WTC11 (cell line): ENCODE results near the gene CDC73. TPM values are rescaled to one million over a fixed set of nuclear protein-coding genes. Genes with fewer than 3 reads are reported as not detected.
A peak's percentile ranks its signal among the peaks of the same experiment; 100 is the strongest.

Source experiments
- EMX1 ChIP-seq: fragments of 250-450 bp; sonication (Bioruptor Pico); IDR thresholded peaks from 2 replicates; pipeline ENCODE4 v1.8.0; 2021; ENCODE audit warnings: mild to moderate bottlenecking
- FOXK1 ChIP-seq: sonication (generic); formaldehyde crosslinking; IDR thresholded peaks from 2 replicates; pipeline ENCODE4 v1.8.0; 2022; ENCODE audit warnings: mild to moderate bottlenecking, moderate library complexity, missing genetic modification reagents
- FOXP1 ChIP-seq: sonication (generic); formaldehyde crosslinking; IDR thresholded peaks from 2 replicates; pipeline ENCODE4 v1.8.0; 2022; ENCODE audit warnings: missing genetic modification reagents, mild to moderate bottlenecking, moderate library complexity, borderline replicate concordance
- GTF2I ChIP-seq: fragments of 250-450 bp; sonication (Bioruptor Pico); conservative IDR thresholded peaks from 2 replicates; pipeline ENCODE4 v1.4.0; 2021; ENCODE audit warnings: mild to moderate bottlenecking
- JUN ChIP-seq: sonication (generic); formaldehyde crosslinking; IDR thresholded peaks from 2 replicates; pipeline ENCODE4 v1.8.0; 2023; ENCODE audit warnings: mild to moderate bottlenecking, missing genetic modification reagents
- MYBL2 ChIP-seq: sonication (generic); formaldehyde crosslinking; IDR thresholded peaks from 2 replicates; pipeline ENCODE4 v1.8.1; 2023; ENCODE audit warnings: mild to moderate bottlenecking, moderate library complexity, missing genetic modification reagents
- NFATC4 ChIP-seq: fragments of 250-450 bp; sonication (Bioruptor Pico); IDR thresholded peaks from 2 replicates; pipeline ENCODE4 v1.9.0; 2021; ENCODE audit warnings: mild to moderate bottlenecking
- NFE2L1 ChIP-seq: sonication (generic); formaldehyde crosslinking; IDR thresholded peaks from 2 replicates; pipeline ENCODE4 v1.8.1; 2023; ENCODE audit warnings: missing genetic modification reagents
- RELA ChIP-seq: sonication (generic); formaldehyde crosslinking; IDR thresholded peaks from 2 replicates; pipeline ENCODE4 v1.8.1; 2022; ENCODE audit warnings: missing genetic modification reagents, mild to moderate bottlenecking, borderline replicate concordance
- SOX15 ChIP-seq: fragments of 250-450 bp; sonication (Bioruptor Pico); IDR thresholded peaks from 2 replicates; pipeline ENCODE4 v1.9.0; 2021; ENCODE audit warnings: mild to moderate bottlenecking
- SP1 ChIP-seq: sonication (generic); formaldehyde crosslinking; conservative IDR thresholded peaks from 2 replicates; pipeline ENCODE4 v1.8.1; 2022; ENCODE audit warnings: missing genetic modification reagents
- TCF7 ChIP-seq: sonication (generic); formaldehyde crosslinking; IDR thresholded peaks from 2 replicates; pipeline ENCODE4 v1.8.0; 2022; ENCODE audit warnings: mild to moderate bottlenecking, low read depth, missing genetic modification reagents, moderate library complexity
- TEAD4 ChIP-seq: sonication (generic); formaldehyde crosslinking; IDR thresholded peaks from 2 replicates; pipeline ENCODE4 v1.8.0; 2022; ENCODE audit warnings: mild to moderate bottlenecking, missing genetic modification reagents
- ZNF121 ChIP-seq: sonication (generic); formaldehyde crosslinking; IDR thresholded peaks from 2 replicates; pipeline ENCODE4 v1.8.0; 2023; ENCODE audit warnings: missing genetic modification reagents
- ZNF138 ChIP-seq: sonication (generic); formaldehyde crosslinking; conservative IDR thresholded peaks from 2 replicates; pipeline ENCODE4 v1.8.1; 2022; ENCODE audit warnings: mild to moderate bottlenecking, moderate library complexity, missing genetic modification reagents
- ZNF396 ChIP-seq: fragments of 250-450 bp; sonication (Bioruptor Pico); IDR thresholded peaks from 2 replicates; pipeline ENCODE4 v1.8.0; 2021; ENCODE audit warnings: mild to moderate bottlenecking, moderate library complexity, borderline replicate concordance
- ZNF416 ChIP-seq: fragments of 250-450 bp; sonication (Bioruptor Pico); IDR thresholded peaks from 2 replicates; pipeline ENCODE4 v1.9.0; 2021; ENCODE audit warnings: mild to moderate bottlenecking, inconsistent platforms
- ZNF423 ChIP-seq: fragments of 250-450 bp; sonication (Bioruptor Pico); IDR thresholded peaks from 2 replicates; pipeline ENCODE4 v2.1.2; 2022; ENCODE audit warnings: mild to moderate bottlenecking, moderate library complexity
- total RNA-seq: library from RNA; stranded (reverse); gene quantifications from 3 replicates; pipeline ENCODE4 v1.2.3, GENCODE V29; 2021
- TF ChIP-seq, protein P1 (sequence below): sonication (generic); formaldehyde crosslinking; IDR thresholded peaks from 2 replicates; pipeline ENCODE4 v1.8.1; 2023; ENCODE audit warnings: mild to moderate bottlenecking, missing genetic modification reagents, borderline replicate concordance
- TF ChIP-seq, protein P2 (sequence below): sonication (generic); formaldehyde crosslinking; IDR thresholded peaks from 2 replicates; pipeline ENCODE4 v1.8.1; 2022; ENCODE audit warnings: low read depth, missing genetic modification reagents, borderline replicate concordance
- TF ChIP-seq, protein P3 (sequence below): sonication (generic); formaldehyde crosslinking; IDR thresholded peaks from 2 replicates; pipeline ENCODE4 v1.8.0; 2022; ENCODE audit warnings: mild to moderate bottlenecking, missing genetic modification reagents
- TF ChIP-seq, protein P4 (sequence below): sonication (generic); formaldehyde crosslinking; IDR thresholded peaks from 2 replicates; pipeline ENCODE4 v1.8.0; 2022; ENCODE audit warnings: mild to moderate bottlenecking, missing genetic modification reagents
- TF ChIP-seq, protein P5 (sequence below): sonication (generic); formaldehyde crosslinking; IDR thresholded peaks from 2 replicates; pipeline ENCODE4 v1.8.0; 2023; ENCODE audit warnings: mild to moderate bottlenecking, missing genetic modification reagents
- TF ChIP-seq, protein P6 (sequence below): fragments of 250-450 bp; sonication (Bioruptor Pico); IDR thresholded peaks from 2 replicates; pipeline ENCODE4 v1.8.0; 2021; ENCODE audit warnings: mild to moderate bottlenecking
- TF ChIP-seq, protein P7 (sequence below): sonication (generic); formaldehyde crosslinking; IDR thresholded peaks from 2 replicates; pipeline ENCODE4 v1.8.0; 2022; ENCODE audit warnings: mild to moderate bottlenecking, missing genetic modification reagents

Gene CDC73
- total RNA-seq, 1 experiment from 2014 or later, result 57.1 TPM

DNA sequence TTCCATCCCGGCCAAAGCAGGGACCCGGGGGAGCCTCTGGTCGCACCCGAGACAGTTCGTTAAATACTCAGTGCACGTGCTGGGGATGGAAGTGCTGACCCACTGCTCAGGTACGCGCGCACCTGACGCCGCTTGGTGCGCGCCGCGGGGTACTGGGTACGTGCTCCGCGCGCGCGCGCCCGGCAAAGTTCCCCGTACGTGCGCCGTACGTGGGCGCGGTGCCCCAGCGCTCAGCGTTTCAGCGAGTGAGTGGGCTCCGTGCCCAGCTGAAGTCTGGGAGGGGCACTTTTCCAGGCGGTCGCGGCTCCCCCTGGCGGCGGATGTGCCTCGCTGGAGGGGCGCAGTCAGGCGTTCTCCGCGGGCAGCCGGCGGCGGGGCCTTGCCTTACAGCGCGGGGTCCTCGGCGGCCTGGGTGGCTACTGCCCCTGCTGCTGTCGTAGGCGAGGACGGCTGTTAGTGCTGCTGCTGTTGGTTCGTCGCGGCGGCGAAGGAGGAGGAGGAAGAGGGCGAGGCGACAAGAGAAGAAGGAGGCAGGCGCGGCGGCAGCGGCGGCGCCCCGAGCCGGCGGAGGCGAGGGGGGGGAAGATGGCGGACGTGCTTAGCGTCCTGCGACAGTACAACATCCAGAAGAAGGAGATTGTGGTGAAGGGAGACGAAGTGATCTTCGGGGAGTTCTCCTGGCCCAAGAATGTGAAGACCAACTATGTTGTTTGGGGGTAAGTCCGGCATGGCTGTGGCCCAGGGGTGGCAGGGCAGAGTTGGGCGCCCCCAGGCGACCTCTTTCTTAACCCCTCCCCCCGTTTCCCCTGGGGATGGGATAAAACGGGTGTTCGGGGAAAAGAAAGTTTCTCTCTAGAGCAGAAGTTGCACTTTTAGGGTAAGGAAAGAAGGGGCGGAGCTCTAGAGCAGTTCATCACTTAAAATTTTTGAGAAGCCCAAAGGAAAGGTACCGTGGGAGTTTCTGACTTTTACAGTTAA, at the start of gene CDC73 (continued):
- TF ChIP-seq, protein P1, sequence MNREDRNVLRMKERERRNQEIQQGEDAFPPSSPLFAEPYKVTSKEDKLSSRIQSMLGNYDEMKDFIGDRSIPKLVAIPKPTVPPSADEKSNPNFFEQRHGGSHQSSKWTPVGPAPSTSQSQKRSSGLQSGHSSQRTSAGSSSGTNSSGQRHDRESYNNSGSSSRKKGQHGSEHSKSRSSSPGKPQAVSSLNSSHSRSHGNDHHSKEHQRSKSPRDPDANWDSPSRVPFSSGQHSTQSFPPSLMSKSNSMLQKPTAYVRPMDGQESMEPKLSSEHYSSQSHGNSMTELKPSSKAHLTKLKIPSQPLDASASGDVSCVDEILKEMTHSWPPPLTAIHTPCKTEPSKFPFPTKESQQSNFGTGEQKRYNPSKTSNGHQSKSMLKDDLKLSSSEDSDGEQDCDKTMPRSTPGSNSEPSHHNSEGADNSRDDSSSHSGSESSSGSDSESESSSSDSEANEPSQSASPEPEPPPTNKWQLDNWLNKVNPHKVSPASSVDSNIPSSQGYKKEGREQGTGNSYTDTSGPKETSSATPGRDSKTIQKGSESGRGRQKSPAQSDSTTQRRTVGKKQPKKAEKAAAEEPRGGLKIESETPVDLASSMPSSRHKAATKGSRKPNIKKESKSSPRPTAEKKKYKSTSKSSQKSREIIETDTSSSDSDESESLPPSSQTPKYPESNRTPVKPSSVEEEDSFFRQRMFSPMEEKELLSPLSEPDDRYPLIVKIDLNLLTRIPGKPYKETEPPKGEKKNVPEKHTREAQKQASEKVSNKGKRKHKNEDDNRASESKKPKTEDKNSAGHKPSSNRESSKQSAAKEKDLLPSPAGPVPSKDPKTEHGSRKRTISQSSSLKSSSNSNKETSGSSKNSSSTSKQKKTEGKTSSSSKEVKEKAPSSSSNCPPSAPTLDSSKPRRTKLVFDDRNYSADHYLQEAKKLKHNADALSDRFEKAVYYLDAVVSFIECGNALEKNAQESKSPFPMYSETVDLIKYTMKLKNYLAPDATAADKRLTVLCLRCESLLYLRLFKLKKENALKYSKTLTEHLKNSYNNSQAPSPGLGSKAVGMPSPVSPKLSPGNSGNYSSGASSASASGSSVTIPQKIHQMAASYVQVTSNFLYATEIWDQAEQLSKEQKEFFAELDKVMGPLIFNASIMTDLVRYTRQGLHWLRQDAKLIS, result peak; percentile 94
- TF ChIP-seq ZNF423, result no peak; the same call in 1 of the 2 replicates
- TF ChIP-seq, protein P2, sequence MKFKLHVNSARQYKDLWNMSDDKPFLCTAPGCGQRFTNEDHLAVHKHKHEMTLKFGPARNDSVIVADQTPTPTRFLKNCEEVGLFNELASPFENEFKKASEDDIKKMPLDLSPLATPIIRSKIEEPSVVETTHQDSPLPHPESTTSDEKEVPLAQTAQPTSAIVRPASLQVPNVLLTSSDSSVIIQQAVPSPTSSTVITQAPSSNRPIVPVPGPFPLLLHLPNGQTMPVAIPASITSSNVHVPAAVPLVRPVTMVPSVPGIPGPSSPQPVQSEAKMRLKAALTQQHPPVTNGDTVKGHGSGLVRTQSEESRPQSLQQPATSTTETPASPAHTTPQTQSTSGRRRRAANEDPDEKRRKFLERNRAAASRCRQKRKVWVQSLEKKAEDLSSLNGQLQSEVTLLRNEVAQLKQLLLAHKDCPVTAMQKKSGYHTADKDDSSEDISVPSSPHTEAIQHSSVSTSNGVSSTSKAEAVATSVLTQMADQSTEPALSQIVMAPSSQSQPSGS, result no peak
- TF ChIP-seq, protein P3, sequence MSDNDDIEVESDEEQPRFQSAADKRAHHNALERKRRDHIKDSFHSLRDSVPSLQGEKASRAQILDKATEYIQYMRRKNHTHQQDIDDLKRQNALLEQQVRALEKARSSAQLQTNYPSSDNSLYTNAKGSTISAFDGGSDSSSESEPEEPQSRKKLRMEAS, result peak; percentile 96
- TF ChIP-seq RELA (CRISPR knock-in tag), result no peak
- TF ChIP-seq ZNF416 (CRISPR knock-in tag), result no peak
- peak; percentile 86 for TF ChIP-seq MYBL2 (CRISPR knock-in tag)
- TF ChIP-seq, protein P4, sequence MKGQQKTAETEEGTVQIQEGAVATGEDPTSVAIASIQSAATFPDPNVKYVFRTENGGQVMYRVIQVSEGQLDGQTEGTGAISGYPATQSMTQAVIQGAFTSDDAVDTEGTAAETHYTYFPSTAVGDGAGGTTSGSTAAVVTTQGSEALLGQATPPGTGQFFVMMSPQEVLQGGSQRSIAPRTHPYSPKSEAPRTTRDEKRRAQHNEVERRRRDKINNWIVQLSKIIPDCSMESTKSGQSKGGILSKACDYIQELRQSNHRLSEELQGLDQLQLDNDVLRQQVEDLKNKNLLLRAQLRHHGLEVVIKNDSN (CRISPR knock-in tag), result peak; percentile 56
- no peak for TF ChIP-seq GTF2I (CRISPR knock-in tag)
- peak; percentile 95 for TF ChIP-seq SP1 (CRISPR knock-in tag)
- peak; percentile 84 for TF ChIP-seq FOXK1 (CRISPR knock-in tag)
- peak; percentile 11; the same call in 1 of the 2 replicates for TF ChIP-seq ZNF121 (CRISPR knock-in tag)
- peak; percentile 69; the same call in 1 of the 2 replicates for TF ChIP-seq JUN (CRISPR knock-in tag)
- peak; percentile 37; the same call in 1 of the 2 replicates for TF ChIP-seq NFE2L1 (CRISPR knock-in tag)
- TF ChIP-seq, protein P5, sequence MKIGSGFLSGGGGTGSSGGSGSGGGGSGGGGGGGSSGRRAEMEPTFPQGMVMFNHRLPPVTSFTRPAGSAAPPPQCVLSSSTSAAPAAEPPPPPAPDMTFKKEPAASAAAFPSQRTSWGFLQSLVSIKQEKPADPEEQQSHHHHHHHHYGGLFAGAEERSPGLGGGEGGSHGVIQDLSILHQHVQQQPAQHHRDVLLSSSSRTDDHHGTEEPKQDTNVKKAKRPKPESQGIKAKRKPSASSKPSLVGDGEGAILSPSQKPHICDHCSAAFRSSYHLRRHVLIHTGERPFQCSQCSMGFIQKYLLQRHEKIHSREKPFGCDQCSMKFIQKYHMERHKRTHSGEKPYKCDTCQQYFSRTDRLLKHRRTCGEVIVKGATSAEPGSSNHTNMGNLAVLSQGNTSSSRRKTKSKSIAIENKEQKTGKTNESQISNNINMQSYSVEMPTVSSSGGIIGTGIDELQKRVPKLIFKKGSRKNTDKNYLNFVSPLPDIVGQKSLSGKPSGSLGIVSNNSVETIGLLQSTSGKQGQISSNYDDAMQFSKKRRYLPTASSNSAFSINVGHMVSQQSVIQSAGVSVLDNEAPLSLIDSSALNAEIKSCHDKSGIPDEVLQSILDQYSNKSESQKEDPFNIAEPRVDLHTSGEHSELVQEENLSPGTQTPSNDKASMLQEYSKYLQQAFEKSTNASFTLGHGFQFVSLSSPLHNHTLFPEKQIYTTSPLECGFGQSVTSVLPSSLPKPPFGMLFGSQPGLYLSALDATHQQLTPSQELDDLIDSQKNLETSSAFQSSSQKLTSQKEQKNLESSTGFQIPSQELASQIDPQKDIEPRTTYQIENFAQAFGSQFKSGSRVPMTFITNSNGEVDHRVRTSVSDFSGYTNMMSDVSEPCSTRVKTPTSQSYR (CRISPR knock-in tag), result peak; percentile 41; the same call in 1 of the 2 replicates
- peak; percentile 78; the same call in 1 of the 2 replicates for TF ChIP-seq TCF7 (CRISPR knock-in tag)
- no peak for TF ChIP-seq SOX15 (CRISPR knock-in tag)
- peak; percentile 68; the same call in 1 of the 2 replicates for TF ChIP-seq TEAD4
- TF ChIP-seq NFATC4 (CRISPR knock-in tag), result no peak
- TF ChIP-seq ZNF396 (CRISPR knock-in tag), result no peak
- peak; percentile 91; the same call in 1 of the 2 replicates for TF ChIP-seq FOXP1 (CRISPR knock-in tag)
- TF ChIP-seq ZNF138 (CRISPR knock-in tag), result no peak
- TF ChIP-seq, protein P6, sequence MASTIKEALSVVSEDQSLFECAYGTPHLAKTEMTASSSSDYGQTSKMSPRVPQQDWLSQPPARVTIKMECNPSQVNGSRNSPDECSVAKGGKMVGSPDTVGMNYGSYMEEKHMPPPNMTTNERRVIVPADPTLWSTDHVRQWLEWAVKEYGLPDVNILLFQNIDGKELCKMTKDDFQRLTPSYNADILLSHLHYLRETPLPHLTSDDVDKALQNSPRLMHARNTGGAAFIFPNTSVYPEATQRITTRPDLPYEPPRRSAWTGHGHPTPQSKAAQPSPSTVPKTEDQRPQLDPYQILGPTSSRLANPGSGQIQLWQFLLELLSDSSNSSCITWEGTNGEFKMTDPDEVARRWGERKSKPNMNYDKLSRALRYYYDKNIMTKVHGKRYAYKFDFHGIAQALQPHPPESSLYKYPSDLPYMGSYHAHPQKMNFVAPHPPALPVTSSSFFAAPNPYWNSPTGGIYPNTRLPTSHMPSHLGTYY, result 0 out of 2 replicates have a peak, but pooled peaks have one; percentile 39
- TF ChIP-seq EMX1 (CRISPR knock-in tag), result no peak
- TF ChIP-seq, protein P7, sequence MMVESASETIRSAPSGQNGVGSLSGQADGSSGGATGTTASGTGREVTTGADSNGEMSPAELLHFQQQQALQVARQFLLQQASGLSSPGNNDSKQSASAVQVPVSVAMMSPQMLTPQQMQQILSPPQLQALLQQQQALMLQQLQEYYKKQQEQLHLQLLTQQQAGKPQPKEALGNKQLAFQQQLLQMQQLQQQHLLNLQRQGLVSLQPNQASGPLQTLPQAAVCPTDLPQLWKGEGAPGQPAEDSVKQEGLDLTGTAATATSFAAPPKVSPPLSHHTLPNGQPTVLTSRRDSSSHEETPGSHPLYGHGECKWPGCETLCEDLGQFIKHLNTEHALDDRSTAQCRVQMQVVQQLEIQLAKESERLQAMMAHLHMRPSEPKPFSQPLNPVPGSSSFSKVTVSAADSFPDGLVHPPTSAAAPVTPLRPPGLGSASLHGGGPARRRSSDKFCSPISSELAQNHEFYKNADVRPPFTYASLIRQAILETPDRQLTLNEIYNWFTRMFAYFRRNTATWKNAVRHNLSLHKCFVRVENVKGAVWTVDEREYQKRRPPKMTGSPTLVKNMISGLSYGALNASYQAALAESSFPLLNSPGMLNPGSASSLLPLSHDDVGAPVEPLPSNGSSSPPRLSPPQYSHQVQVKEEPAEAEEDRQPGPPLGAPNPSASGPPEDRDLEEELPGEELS, result peak; percentile 69; the same call in 1 of the 2 replicates
- TF ChIP-seq, all 79 proteins: peak for 31
